GM21360 (cell line): ENCODE measurements around the gene BTNL2.
"Not testable (repeated sequence)": the region's sequence is repeated elsewhere in the genome, so short reads cannot be mapped to it uniquely, and the experiment has no call there.

Experiments
- ATAC-seq: cut with Tn5 transposase; IDR thresholded peaks from one replicate; pipeline ENCODE4 v1.9.1; 2021; ENCODE audit warnings: mild to moderate bottlenecking, moderate library complexity; ENCODE audit not compliant: unreplicated experiment

BTNL2 gene

GRCh38 chr6:32371229-32371628 is 35.8 kb downstream of the BTNL2 start:
- ATAC-seq, result no peak

- ATAC-seq, result no peak
Measured at GRCh38 chr6:32370505-32370904, 36.5 kb downstream of the BTNL2 start.

- no peak for ATAC-seq
Measured at GRCh38 chr6:32369660-32370059, 37.3 kb downstream of the BTNL2 start.

GRCh38 chr6:32367644-32368043 is 39.3 kb downstream of the BTNL2 start:
- no peak for ATAC-seq

- not testable (repeated sequence) for ATAC-seq
Measured at GRCh38 chr6:32359225-32359624, 47.8 kb downstream of the BTNL2 start.

- ATAC-seq, result not testable (repeated sequence)
Measured at GRCh38 chr6:32358548-32358947, 48.4 kb downstream of the BTNL2 start.

GRCh38 chr6:32355018-32355417 is 52.0 kb downstream of the BTNL2 start:
- no peak for ATAC-seq

GRCh38 chr6:32353348-32353747 is 53.6 kb downstream of the BTNL2 start:
- no peak for ATAC-seq
